Uterus (tissue), 2 donors: ENCODE data around the gene UBE2K.

Experiments
- POLR2A ChIP-seq, 2 donors: fragments of 450-650 bp; IDR thresholded peaks; one replicate each; pipeline ENCODE4 v1.6.1; 2016; ENCODE audit warnings: antibody characterized with exemption in 2 of 2, mild to moderate bottlenecking in 1 of 2, moderate library complexity in 1 of 2
- TF ChIP-seq, protein P1 (sequence below), 4 experiments: fragments of 200-600 bp in 2 of 4; fragments of 450-650 bp in 2 of 4; sonication (generic) in 2 of 4; IDR thresholded peaks; one replicate each; pipeline ENCODE4 v1.5.1; 2016 to 2019; ENCODE audit warnings: antibody characterized with exemption in 4 of 4, mild to moderate bottlenecking in 2 of 4, moderate library complexity in 1 of 4

DNA sequence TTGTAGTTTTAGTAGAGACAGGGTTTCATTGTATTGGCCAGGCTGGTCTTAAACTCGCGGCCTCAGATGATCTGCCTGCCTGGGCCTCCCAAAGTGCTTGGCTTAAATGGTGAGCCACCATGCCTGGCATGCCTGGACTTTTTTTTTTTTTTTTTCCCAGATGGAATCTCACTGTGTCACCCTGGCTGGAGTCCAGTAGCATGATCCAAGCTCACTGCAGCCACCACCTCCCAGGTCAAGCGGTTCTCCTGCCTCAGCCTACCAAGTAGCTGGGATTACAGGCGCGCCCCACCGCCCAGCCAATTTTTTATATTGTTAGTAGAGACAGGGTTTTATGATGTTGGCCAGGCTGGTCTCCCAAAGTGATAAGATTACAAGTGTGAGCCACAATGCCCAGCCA lies 8.4 kb downstream of the UBE2K start:
- TF ChIP-seq, protein P1, sequence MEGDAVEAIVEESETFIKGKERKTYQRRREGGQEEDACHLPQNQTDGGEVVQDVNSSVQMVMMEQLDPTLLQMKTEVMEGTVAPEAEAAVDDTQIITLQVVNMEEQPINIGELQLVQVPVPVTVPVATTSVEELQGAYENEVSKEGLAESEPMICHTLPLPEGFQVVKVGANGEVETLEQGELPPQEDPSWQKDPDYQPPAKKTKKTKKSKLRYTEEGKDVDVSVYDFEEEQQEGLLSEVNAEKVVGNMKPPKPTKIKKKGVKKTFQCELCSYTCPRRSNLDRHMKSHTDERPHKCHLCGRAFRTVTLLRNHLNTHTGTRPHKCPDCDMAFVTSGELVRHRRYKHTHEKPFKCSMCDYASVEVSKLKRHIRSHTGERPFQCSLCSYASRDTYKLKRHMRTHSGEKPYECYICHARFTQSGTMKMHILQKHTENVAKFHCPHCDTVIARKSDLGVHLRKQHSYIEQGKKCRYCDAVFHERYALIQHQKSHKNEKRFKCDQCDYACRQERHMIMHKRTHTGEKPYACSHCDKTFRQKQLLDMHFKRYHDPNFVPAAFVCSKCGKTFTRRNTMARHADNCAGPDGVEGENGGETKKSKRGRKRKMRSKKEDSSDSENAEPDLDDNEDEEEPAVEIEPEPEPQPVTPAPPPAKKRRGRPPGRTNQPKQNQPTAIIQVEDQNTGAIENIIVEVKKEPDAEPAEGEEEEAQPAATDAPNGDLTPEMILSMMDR (IDR thresholded peaks at IDR 0.05), result no peak
- TF ChIP-seq POLR2A (IDR thresholded peaks at IDR 0.05), result no peak
